HG02840 (cell line): Measurements from ENCODE around the gene CRELD2.

Source experiments
- ATAC-seq: cut with Tn5 transposase; IDR thresholded peaks from one replicate; pipeline ENCODE4 v1.9.1; 2021; ENCODE audit warnings: mild to moderate bottlenecking, moderate library complexity, moderate number of reproducible peaks; ENCODE audit not compliant: unreplicated experiment, low FRiP score

Gene CRELD2, protein sequence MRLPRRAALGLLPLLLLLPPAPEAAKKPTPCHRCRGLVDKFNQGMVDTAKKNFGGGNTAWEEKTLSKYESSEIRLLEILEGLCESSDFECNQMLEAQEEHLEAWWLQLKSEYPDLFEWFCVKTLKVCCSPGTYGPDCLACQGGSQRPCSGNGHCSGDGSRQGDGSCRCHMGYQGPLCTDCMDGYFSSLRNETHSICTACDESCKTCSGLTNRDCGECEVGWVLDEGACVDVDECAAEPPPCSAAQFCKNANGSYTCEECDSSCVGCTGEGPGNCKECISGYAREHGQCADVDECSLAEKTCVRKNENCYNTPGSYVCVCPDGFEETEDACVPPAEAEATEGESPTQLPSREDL

DNA sequence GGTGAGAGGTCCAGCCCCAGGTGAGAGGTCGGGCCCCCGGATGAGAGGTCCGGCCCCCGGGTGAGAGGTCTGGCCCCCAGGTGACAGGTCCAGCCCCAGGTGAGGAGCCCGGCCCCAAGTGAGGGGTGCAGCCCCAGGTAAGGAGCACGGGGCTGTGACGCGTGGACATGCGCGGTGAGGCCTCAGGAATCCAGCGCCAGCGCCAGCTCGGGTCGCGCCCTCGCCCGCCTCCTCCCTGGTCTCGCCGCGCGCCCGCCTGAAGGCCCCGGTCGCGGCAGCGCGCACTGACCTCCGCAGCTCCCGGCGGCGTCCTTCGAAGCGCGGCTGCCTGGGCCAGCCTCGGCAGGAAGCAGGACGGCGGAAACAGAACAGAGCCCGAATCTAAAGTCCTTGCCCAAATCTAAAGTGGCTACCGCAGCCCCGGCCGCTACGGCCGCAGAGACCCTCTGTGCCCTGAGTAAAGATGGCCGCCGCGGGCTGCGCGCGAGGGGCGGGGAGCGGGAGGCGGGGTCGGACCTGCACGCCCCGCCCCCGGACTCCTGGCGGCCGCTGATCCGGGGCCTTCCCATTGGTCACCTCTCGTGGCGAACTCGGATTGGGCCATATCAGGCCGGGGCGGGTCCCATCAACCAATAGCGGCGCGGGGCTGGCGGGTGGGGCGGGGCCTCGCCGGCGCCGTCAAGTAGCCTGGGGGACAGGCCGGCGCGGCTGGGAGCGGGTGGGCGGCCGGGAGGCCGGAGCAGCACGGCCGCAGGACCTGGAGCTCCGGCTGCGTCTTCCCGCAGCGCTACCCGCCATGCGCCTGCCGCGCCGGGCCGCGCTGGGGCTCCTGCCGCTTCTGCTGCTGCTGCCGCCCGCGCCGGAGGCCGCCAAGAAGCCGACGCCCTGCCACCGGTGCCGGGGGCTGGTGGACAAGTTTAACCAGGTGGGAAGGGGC, at the start of gene CRELD2, which contains the start of gene ALG12:
CRELD2 (plus strand) TSS at position 661 of the 937 bp plus-strand sequence; CDS start at position 797, 136 bp downstream.
ALG12 (minus strand) TSS at position 465 of the 937 bp plus-strand sequence. CDS start 4,673 bp downstream, outside the sequence.
- ATAC-seq, result peak; percentile 76

DNA sequence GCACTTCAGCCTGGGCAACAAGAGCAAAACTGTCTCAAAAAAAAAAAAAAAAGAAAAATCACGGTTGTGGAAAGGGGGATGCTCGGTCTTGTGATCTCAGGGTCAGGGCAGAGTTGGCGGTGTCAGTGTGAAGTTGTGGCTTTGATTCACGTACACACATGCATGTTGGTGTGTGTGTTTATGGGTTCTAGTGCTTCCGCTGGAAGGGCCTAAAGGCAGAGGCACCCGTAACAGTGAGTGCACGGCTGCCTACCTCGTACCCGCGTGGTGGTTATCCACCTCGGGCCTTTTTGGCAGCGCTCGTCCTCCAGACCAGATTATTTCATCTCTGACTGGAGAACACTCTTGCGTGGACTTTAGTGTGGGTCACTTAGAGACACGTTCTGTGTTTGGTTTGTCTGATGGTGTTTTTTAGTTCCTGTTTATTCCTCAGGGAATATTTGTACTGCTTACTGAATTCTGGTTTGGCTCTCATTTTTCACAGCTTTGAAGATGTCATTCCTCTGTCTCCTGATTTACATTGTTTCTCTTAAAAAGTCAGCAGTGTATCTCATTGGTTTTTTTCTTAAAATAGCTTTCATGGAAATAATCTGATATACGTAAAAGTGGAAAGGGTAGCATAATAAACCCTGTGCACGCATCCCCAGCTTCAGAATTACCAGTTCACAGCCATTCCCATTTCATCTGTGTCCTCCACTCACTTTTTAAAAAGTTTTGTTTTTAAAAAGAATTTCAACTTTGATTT, 49.2 kb upstream of the CRELD2 start:
- ATAC-seq, result no peak

DNA sequence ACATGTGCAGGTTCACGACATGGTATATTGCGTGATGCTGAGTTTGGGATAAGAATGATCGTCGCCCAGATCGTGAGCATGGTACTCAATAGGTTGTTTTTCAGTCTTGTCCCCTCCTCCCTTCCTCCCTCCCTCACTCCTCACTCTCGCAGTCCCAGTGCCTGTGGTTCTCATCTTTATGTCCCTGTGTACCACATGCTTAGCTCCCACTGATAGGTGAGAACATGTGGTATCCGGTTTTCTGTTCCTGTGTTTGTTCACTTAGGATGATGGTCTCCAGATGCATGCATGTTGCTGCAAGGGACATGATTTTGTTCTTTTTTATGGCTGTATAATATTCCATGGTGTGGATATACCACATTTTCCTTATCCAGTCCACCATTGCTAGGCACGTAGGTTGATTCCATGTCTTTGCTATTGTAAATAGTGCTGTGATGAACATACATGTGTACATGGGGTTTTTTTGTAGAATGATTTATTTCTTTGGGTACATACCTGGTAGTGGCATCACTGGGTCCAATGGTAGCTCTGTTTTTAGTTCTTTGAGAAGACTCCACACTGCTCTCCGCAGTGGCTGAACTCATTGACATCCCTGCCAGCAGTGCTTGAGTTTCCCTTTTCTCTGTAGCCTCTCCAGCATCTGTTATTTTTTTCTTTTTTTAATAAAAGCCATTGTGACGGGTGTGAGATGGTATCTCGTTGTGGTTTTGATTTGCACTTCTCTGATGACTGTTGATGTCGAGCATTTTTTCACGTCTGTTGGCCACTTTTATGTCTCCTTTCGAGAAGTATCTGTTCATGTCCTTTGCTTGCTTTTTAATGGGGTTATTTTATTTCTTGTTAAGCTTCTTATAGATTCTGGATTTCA, 48.4 kb upstream of the CRELD2 start:
- no peak for ATAC-seq

DNA sequence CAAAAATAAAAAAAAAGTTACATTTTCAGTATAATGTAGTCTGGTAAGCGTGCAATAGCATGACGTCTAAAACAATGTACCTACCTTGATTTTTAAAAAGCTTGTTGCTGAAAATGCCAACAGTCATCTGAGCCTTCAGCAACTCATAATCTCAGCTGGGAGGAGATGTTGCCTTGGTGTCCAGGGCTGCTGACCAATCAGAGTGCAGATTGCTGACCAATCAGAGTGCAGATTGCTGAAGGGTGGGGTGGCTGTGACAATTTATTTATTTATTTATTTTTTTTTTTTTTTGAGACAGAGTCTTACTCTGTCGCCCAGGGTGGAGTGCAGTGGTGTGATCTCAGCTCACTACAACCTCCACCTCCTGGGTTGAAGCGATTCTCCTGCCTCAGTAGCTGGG, 47.0 kb upstream of the CRELD2 start:
- no peak for ATAC-seq

DNA sequence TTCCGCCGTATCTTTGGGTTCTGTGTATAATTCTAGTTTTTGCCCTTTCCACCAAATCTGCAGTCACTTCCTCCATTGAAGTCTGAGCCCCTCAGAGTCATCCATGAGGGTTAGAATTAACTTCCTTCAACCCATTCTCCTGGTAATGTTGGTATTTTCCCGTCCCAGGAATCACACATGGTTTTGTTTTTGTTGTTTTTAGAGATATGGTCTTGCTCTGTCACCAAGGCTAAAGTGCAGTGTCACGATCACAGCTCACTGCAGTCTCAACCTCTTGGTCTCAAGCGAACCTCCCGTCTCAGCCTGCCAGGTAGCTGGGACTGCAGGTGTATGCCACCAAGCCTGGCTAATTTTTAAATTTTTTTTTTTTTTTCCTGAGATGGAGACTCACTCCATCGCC, 46.1 kb upstream of the CRELD2 start:
- ATAC-seq, result no peak

DNA sequence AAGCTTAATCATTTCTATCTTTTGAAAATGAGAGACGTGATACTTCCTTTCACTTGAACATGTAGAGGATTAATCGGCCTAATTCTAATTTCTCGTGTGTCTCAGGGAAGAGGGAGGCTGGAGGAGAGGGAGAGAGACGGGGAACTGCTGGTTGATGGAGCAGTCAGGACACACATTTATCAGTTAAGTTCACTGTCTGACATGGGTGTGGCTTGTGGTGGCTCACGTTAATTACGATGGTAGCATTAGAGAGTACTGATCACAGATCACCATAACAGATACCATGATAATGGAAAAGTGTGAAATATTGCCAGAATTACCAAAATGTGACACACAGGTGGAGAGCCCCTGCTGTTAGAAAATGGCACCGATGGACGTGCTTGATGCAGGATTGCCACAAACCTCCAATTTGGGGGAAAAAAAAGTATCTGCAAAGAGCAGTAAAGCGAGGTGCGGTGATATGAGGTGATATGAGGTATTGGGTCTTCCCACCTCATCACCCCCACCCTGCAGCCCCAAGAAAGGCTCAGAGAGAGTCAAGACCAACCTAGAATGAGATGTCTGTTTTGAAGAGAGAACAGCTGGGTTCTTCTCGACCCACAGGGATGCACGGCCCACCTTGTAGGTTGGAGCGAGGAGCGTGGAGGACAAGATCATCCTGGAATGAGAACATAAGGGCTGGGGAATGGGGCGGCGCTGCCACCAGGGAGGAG, 45.0 kb upstream of the CRELD2 start:
- ATAC-seq, result no peak

DNA sequence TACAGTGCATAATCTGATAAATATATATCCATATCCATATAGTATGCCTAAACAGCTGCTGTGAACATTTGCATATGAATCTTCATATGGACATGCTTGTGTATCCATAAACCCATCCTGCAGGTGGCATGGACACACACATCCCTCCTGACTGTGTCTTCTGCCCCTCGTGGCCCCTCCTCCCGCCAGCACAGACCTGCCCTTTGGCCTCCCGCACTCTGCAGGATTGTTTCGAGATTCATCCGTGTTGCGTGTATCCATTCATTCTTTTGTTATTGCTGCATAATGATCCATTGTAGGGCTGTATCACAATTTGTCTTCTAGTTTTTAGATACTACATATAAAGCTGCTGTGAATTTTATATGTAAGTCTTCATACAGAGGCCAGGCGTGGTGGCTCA, 40.8 kb upstream of the CRELD2 start:
- ATAC-seq, result no peak

DNA sequence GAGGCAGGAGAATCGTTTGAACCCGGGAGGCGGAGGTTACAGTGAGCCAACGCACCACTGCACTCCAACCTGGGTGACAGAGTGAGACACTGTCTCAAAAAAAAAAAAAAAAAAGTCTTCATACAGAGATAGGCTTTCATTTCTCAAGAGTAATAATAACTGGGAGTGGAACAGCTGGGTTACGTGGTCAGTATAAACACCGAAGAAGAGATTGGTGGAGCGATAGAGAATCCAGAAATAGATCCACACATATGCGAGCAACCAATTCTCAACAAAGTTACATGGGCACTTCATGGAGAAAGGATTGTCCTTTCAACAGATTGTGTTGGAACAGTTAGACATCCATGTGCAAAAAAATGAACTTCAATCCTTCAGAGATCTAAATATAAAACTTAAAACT, 40.2 kb upstream of the CRELD2 start:
- ATAC-seq, result no peak

DNA sequence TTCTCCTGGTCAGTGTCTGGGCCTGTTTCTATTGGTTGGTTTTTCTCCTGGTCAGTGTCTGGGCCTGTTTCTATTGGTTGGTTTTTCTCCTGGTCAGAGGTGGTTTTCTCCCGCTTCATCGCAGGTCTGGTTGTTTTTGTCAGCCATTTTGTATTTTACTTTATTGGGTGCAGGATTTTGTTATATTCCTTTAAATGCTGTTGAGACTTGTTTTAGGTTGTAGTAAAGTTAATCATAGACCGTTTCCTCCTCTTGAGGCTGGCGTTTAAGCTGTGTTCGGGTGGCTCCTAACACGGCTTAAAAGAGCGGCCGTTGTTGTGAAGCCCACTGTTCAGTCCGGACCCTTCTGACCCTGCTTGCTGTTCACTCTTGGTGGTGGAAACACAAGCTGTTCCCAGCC, 38.6 kb upstream of the CRELD2 start:
- no peak for ATAC-seq

DNA sequence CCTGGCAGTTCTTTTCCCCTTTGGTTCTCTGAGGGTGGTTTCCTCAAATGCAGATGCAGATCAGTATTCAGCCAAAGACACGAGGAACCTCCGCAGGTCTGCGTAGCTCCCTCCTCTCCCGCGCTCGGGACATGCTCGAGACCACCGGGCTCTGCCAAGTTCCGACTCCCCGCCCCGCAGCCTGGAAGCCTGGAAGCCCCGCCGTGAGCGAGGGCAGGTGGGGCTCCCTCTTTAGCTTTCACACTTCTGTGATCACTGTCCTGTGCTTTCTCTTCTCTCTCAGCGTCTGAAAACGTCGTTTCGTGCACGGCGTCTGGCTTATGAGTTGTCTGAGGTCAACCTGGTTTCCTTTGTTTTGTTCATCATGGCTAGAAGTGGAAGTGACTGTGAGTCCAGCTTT, 38.2 kb upstream of the CRELD2 start:
- ATAC-seq, result no peak

DNA sequence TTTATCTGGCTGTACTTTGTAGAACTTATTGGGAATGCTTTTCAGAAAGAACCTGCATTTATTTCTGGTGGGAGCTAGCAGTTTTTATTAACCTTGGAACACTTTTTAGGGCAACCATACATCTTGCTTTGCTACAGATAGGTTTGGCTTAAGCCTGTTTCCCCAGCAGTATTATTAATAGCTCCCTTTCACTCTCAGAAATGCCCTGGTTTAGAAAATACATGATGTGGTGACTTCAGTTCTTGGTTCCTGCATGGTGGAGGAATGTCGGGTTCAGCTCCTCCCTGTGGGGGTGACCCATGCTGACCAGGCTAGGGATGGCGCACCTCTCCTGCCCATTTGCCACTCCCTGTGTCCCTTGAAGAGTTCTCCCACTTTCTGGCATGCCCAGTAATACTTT, 36.6 kb upstream of the CRELD2 start:
- no peak for ATAC-seq

DNA sequence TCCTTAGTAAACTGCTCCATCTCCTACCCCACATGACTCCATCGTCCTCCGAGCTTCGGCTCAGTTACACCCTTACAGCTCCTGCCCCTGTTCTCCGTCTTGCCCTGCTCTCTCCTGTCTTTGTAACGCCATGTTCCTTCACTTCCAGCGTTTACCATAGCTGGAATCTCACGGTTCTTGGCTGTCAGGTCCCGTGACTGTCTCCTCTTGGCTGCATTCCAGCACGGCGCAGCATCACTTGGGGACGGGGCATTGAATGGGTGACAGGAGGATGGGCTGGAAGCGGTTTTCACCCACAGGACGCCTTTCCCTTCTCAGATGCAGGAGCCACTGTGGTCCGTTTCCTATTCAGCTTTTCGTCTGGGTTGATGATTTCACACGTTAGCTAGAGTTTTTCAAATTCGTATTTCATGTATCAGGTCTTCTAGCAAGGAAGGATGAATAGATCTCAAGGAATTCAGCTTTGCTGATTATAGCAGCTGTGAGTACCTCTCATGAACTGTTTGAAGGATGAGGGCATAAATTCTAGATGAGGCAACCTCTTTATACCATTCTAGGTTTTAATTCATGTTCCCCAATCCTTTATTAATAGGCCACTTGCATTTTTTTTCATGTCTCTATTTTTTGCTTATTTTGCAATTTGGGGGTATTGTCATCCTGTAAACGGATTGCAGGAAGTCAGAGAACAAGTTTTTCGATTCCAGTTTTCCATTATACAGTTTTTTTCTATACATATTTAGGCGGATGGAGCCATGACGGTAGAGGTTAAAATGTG, 35.7 kb upstream of the CRELD2 start:
- ATAC-seq, result no peak

DNA sequence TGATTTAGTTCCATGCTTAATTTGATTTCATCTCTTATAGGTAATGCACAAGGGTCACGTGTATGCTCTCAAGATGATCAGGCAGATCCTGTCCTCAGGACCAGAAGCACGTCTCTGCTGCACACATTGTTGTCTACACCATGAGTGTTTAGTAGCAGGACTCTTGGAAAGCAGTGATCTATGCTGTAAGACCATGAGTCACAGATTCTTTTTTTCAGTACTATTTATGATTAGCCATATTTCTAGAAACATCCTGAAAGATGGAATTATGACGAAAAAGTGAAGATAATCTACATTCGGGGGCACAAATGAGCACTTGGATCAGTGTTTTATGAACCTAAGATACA, 35.2 kb upstream of the CRELD2 start:
- no peak for ATAC-seq

DNA sequence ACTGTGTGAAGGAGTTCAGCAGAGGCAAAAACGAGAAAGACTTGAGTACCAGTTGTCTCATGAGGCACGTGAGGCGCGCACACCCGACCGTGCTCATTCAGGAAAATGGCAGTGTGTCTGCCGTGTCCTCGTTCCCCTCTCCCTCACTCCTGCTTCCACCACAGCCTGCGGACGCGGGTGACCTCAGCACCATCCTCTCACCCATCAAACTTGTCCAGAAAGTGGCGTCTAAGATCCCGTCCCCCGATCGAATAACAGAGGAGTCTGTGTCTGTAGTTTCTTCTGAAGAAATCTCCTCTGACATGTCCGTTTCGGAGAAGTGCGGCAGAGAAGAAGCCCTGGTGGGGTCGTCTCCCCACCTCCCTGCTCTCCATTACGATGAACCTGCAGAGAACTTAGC, 34.4 kb upstream of the CRELD2 start:
- ATAC-seq, result no peak

DNA sequence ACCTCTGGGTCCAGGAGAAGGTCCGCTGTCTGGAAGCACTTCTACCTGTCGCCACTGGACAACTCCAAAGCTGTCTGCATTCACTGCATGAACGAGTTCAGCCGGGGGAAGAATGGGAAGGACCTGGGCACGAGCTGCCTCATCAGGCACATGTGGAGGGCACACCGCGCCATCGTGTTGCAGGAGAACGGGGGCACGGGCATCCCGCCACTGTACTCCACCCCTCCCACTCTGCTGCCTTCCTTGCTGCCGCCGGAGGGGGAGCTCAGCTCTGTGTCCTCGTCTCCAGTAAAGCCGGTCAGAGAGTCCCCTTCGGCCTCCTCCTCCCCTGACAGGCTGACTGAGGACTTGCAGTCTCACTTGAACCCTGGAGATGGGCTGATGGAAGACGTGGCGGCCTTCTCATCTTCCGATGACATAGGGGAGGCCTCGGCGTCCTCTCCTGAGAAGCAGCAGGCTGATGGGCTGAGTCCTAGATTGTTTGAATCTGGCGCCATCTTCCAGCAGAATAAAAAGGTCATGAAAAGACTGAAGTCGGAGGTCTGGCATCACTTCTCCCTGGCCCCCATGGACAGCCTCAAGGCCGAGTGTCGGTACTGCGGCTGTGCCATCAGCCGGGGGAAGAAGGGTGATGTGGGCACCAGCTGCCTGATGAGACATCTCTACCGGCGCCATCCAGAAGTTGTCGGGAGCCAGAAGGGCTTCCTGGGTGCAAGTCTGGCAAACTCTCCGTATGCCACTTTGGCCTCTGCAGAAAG, 33.8 kb upstream of the CRELD2 start:
- ATAC-seq, result no peak

DNA sequence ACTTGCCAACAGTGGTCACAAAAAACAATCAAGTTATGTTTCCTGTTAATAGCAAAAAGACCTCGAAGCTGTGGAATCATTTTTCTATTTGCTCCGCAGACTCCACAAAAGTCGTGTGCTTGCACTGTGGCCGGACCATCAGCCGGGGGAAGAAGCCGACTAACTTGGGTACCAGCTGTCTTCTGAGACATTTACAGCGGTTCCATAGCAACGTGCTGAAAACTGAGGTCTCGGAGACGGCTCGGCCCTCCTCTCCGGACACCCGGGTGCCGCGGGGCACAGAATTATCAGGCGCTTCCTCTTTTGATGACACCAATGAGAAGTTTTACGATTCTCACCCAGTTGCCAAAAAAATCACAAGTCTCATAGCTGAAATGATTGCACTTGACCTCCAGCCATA, 33.2 kb upstream of the CRELD2 start:
- no peak for ATAC-seq

DNA sequence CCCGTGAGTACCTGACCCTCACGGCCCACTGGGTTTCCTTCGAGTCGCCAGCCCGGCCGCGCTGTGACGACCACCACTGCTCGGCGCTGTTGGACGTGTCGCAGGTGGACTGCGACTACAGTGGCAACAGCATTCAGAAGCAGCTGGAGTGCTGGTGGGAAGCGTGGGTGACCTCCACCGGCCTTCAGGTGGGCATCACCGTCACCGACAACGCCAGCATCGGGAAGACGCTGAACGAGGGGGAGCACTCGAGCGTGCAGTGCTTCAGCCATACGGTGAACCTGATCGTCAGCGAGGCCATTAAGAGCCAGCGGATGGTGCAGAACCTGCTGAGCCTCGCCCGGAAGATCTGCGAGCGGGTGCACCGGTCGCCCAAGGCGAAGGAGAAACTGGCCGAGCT, 32.6 kb upstream of the CRELD2 start:
- no peak for ATAC-seq
